ENCODE measurements around the gene BCAS1.

DNA sequence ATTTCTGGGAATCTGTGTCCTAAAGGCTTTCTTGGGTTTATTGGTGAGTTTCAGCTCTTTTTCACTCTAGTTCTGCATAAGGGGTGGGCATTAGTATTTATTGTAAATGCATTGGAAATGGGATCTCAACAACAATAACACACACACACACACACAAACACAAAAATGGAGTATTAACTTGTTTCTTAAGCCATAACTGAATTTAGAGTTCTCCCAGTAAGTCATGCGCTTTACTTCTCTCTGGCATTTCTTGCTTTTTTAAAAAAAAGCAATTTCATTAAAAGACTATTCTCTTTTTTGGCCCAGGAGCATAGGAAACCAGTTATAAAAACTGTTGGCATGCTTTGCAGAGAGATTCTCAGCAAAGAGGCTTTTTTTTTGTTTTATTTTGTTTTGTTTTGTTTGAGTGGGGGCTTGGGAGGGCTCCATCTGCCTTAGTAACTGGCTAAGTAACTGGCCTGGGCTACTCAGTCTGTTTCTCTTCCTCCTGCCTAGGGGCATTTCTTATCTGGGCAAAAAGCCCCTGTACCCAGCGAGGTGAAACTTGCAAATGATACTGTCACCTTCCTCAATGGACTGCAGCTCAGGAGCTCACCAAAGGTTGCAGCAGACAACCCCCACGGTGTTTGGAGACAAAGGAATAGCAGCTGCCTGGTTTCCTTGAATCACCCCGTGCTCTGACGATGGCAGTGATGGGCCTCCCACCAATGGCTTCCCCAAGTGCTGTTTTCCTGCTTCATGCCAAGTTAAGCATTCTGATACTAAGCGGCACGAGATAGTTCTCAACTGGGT, 128.5 kb downstream of the BCAS1 start:
- TF ChIP-seq, protein P1, sequence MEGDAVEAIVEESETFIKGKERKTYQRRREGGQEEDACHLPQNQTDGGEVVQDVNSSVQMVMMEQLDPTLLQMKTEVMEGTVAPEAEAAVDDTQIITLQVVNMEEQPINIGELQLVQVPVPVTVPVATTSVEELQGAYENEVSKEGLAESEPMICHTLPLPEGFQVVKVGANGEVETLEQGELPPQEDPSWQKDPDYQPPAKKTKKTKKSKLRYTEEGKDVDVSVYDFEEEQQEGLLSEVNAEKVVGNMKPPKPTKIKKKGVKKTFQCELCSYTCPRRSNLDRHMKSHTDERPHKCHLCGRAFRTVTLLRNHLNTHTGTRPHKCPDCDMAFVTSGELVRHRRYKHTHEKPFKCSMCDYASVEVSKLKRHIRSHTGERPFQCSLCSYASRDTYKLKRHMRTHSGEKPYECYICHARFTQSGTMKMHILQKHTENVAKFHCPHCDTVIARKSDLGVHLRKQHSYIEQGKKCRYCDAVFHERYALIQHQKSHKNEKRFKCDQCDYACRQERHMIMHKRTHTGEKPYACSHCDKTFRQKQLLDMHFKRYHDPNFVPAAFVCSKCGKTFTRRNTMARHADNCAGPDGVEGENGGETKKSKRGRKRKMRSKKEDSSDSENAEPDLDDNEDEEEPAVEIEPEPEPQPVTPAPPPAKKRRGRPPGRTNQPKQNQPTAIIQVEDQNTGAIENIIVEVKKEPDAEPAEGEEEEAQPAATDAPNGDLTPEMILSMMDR (IDR thresholded peaks at IDR 0.05; ENCODE audit: insufficient read depth, low read length) = no peak
- TF ChIP-seq GABPA (IDR thresholded peaks at IDR 0.05; ENCODE audit: low read depth) (no peak), POLR2AphosphoS5 (IDR thresholded peaks at IDR 0.05; ENCODE audit: low read depth) (no peak), SPI1 (IDR thresholded peaks at IDR 0.05; ENCODE audit: borderline replicate concordance, low read depth) (no peak)
